HCT116 (cell line): Measurements from ENCODE around the gene SLC6A18. TPM values are rescaled to one million over a fixed set of nuclear protein-coding genes. Genes with fewer than 3 reads are reported as not detected.

Experiments used
- ATAC-seq: fragments of 200-7000 bp; cut with Tn5 transposase; 2 replicates; pipeline ENCODE4 v1.9.1; 2020; ENCODE audit warnings: mild to moderate bottlenecking, moderate library complexity
- BruUV-seq: library from RNA; stranded (reverse); fragments of 400-500 nt; replicated peaks from 2 replicates; lab custom pipeline; 2021; lab: Mats Ljungman, UMichigan
- CTCF ChIA-PET: fragments of 300-600 bp; sonication (Branson Sonifier 250); formaldehyde crosslinking; loops from one replicate; lab custom pipeline; 2021; ENCODE audit warnings: antibody characterized with exemption; lab: Charles Lee
- POLR2A ChIA-PET: fragments of 300-600, 350-600 bp; sonication (Branson Sonifier 250); formaldehyde crosslinking; loops from one replicate; lab custom pipeline; 2021; ENCODE audit warnings: antibody characterized with exemption; lab: Charles Lee
- RAD21 ChIA-PET, 2 experiments: fragments of 300-600 bp; sonication (Branson Sonifier 250); formaldehyde crosslinking; loops; one replicate each; lab custom pipeline; 2023; ENCODE audit warnings: low total read pairs in 2 of 2; ENCODE audit not compliant: uncharacterized antibody in 2 of 2, unreplicated experiment in 2 of 2, low non-redundant PET in 1 of 2; lab: Charles Lee
- DNase-seq: peaks from one replicate; pipeline ENCODE4 v3.0.0-alpha.2; 2010; ENCODE audit warnings: low read depth, low spot score
- H2AFZ ChIP-seq: fragments of 200-600 bp; shearing (Covaris generic), sonication (generic); 2 replicates; pipeline ENCODE4 v1.6.1; 2017; ENCODE audit warnings: low read depth, mixed run types, mixed read lengths, antibody characterized with exemption, low read length; ENCODE audit not compliant: poor library complexity, severe bottlenecking
- H3K27ac ChIP-seq: 2 replicates; pipeline ENCODE4 v1.5.1; 2012; ENCODE audit warnings: low read depth, low read length
- H3K27me3 ChIP-seq: fragments of 200-600 bp; sonication (generic); 2 replicates; pipeline ENCODE4 v1.6.1; 2016; ENCODE audit warnings: mixed run types, low read length, mixed read lengths; ENCODE audit not compliant: insufficient read depth
- H3K36me3 ChIP-seq, 2 experiments: fragments of 200-500 bp in 1 of 2; fragments of 200-600 bp in 1 of 2; sonication (Bioruptor generic) in 1 of 2; sonication (generic) in 1 of 2; 2 replicates each; pipeline versions ENCODE4 v1.5.1 to v1.6.1; 2014 to 2016; ENCODE audit warnings: low read length in 2 of 2, inconsistent platforms in 1 of 2, mixed read lengths in 1 of 2, mixed run types in 1 of 2; ENCODE audit not compliant: insufficient read depth in 2 of 2, control insufficient read depth in 1 of 2
- H3K4me1 ChIP-seq, 2 experiments: fragments of 200-600 bp in 1 of 2; sonication (generic) in 1 of 2; 2 replicates each; pipeline versions ENCODE4 v1.5.1 to v1.6.1; 2012 to 2017; ENCODE audit warnings: low read length in 2 of 2, inconsistent platforms in 1 of 2, mild to moderate bottlenecking in 1 of 2, mixed read lengths in 1 of 2, mixed run types in 1 of 2, moderate library complexity in 1 of 2; ENCODE audit not compliant: insufficient read depth in 2 of 2, control insufficient read depth in 1 of 2
- H3K4me2 ChIP-seq: fragments of 200-600 bp; sonication (generic); 2 replicates; pipeline ENCODE4 v1.6.1; 2017; ENCODE audit warnings: mixed run types, low read length, mixed read lengths
- H3K4me3 ChIP-seq, 2 experiments: fragments of 200-600 bp in 1 of 2; sonication (generic) in 1 of 2; replicated peaks in 1 of 2; 2 replicates each; pipeline ENCODE4 v1.5.1; 2011 to 2016; ENCODE audit warnings: low read length in 2 of 2, control low read depth in 1 of 2, low read depth in 1 of 2, mild to moderate bottlenecking in 1 of 2, mixed read lengths in 1 of 2, mixed run types in 1 of 2
- H3K79me2 ChIP-seq: fragments of 200-600 bp; sonication (generic); 2 replicates; pipeline ENCODE4 v1.6.1; 2017; ENCODE audit warnings: mild to moderate bottlenecking, mixed run types, low read length, moderate library complexity, mixed read lengths; ENCODE audit not compliant: insufficient read depth
- H3K9ac ChIP-seq: fragments of 200-600 bp; sonication (generic); 2 replicates; pipeline ENCODE4 v1.6.1; 2016; ENCODE audit warnings: low read length, mixed read lengths
- H3K9me2 ChIP-seq: fragments of 200-600 bp; sonication (generic), shearing (Covaris generic); 2 replicates; pipeline ENCODE4 v1.6.1; 2017; ENCODE audit warnings: mixed run types, mild to moderate bottlenecking, moderate library complexity; ENCODE audit not compliant: insufficient read depth
- H3K9me3 ChIP-seq, 2 experiments: fragments of 200-500 bp in 1 of 2; fragments of 200-600 bp in 1 of 2; sonication (Bioruptor generic) in 1 of 2; sonication (generic) in 1 of 2; 2 replicates each; pipeline ENCODE4 v1.6.1; 2014 to 2017; ENCODE audit warnings: low read length in 2 of 2, mixed read lengths in 2 of 2, inconsistent platforms in 1 of 2, low read depth in 1 of 2, mild to moderate bottlenecking in 1 of 2, mixed run types in 1 of 2, moderate library complexity in 1 of 2; ENCODE audit not compliant: control insufficient read depth in 1 of 2, insufficient read depth in 1 of 2
- H4K20me1 ChIP-seq: fragments of 200-600 bp; sonication (generic), shearing (Covaris generic); 2 replicates; pipeline ENCODE4 v1.6.1; 2017; ENCODE audit warnings: mixed run types, mild to moderate bottlenecking, moderate library complexity; ENCODE audit not compliant: insufficient read depth
- CBX3 ChIP-seq: IDR thresholded peaks from 2 replicates; pipeline ENCODE4 v1.6.1; 2012; ENCODE audit warnings: low read depth
- CEBPB ChIP-seq: IDR thresholded peaks from 2 replicates; pipeline ENCODE4 v1.6.1; 2012; ENCODE audit warnings: low read depth
- EGR1 ChIP-seq: IDR thresholded peaks from 2 replicates; pipeline ENCODE4 v1.6.1; 2012; ENCODE audit warnings: low read depth
- ELF1 ChIP-seq: IDR thresholded peaks from 2 replicates; pipeline ENCODE4 v1.6.1; 2012; ENCODE audit warnings: low read depth, borderline replicate concordance
- EZH2 ChIP-seq: fragments of 200-600 bp; sonication (generic); IDR thresholded peaks from 2 replicates; pipeline ENCODE4 v1.6.1; 2017; ENCODE audit warnings: antibody characterized with exemption, mixed run types
- EZH2phosphoT487 ChIP-seq: fragments of 200-600 bp; IDR thresholded peaks from 2 replicates; pipeline ENCODE4 v1.6.1; 2018; ENCODE audit warnings: antibody characterized with exemption, borderline replicate concordance
- POLR2A ChIP-seq: IDR thresholded peaks from 2 replicates; pipeline ENCODE4 v1.7.0; 2011; ENCODE audit warnings: borderline replicate concordance; ENCODE audit not compliant: insufficient read depth, insufficient read length; ENCODE audit errors: extremely low read depth
- POLR2AphosphoS5 ChIP-seq: IDR thresholded peaks from 2 replicates; pipeline ENCODE4 v1.6.1; 2011; ENCODE audit warnings: mild to moderate bottlenecking, low read depth, low read length, moderate library complexity
- RAD21 ChIP-seq: IDR thresholded peaks from 2 replicates; pipeline ENCODE4 v1.6.1; 2012; ENCODE audit warnings: low read depth, mild to moderate bottlenecking
- REST ChIP-seq: IDR thresholded peaks from 2 replicates; pipeline ENCODE4 v1.6.1; 2012; ENCODE audit warnings: low read depth
- SP1 ChIP-seq: IDR thresholded peaks from 2 replicates; pipeline ENCODE4 v1.6.1; 2012; ENCODE audit warnings: low read depth
- SRF ChIP-seq: IDR thresholded peaks from 2 replicates; pipeline ENCODE4 v1.6.1; 2012; ENCODE audit warnings: low read depth
- YY1 ChIP-seq: IDR thresholded peaks from 2 replicates; pipeline ENCODE4 v1.6.1; 2011; ENCODE audit warnings: low read length, low read depth, moderate library complexity, mild to moderate bottlenecking; ENCODE audit not compliant: insufficient replicate concordance; ENCODE audit errors: extremely low read depth
- ZBTB33 ChIP-seq: IDR thresholded peaks from 2 replicates; pipeline ENCODE4 v1.6.1; 2011; ENCODE audit warnings: mild to moderate bottlenecking, low read length, moderate library complexity; ENCODE audit not compliant: insufficient replicate concordance; ENCODE audit errors: extremely low read depth
- ZFX ChIP-seq: fragments of 450-650 bp; IDR thresholded peaks from 2 replicates; pipeline ENCODE4 v1.6.1; 2017
- ZNF274 ChIP-seq: fragments of 200-500 bp; sonication (Bioruptor generic); IDR thresholded peaks from 2 replicates; pipeline ENCODE4 v1.6.1; 2014; ENCODE audit warnings: mild to moderate bottlenecking, low read depth, low read length, inconsistent platforms
- intact Hi-C: fragments of 100-400 bp; cut with micrococcal nuclease; formaldehyde crosslinking; loops from 2 replicates; pipeline ENCODE4 v1.10.0; 2022
- total RNA-seq: library from RNA; stranded (reverse); gene quantifications from one replicate; pipeline ENCODE4 v1.2.1, GENCODE V29; 2021; ENCODE audit not compliant: unreplicated experiment
- TF ChIP-seq, protein P1 (sequence below), 3 experiments: fragments of 200-600 bp in 1 of 3; sonication (generic) in 1 of 3; IDR thresholded peaks in 2 of 3; conservative IDR thresholded peaks in 1 of 3; 2 replicates each; pipeline ENCODE4 v1.5.1; 2012 to 2017; ENCODE audit warnings: low read depth in 2 of 3, low read length in 2 of 3, antibody characterized with exemption in 1 of 3, borderline replicate concordance in 1 of 3, control low read depth in 1 of 3, mild to moderate bottlenecking in 1 of 3, mixed read lengths in 1 of 3, mixed run types in 1 of 3, moderate library complexity in 1 of 3; ENCODE audit not compliant: insufficient read depth in 1 of 3
- TF ChIP-seq, protein P2 (sequence below): IDR thresholded peaks from 2 replicates; pipeline ENCODE4 v1.6.1; 2012
- TF ChIP-seq, protein P3 (sequence below): IDR thresholded peaks from 2 replicates; pipeline ENCODE4 v1.6.1; 2012

The SLC6A18 gene
- total RNA-seq, 1 experiment from 2014 or later, result not detected

GRCh38 chr5:1239505-1240251, 14.5 kb downstream of the SLC6A18 start:
- RAD21 ChIA-PET, result no interaction called here
- H4K20me1 ChIP-seq, result no peaks in the 10 kb centered on the region
- no peak overlapping the region for H2AFZ ChIP-seq
- POLR2A ChIA-PET, result no interaction called here
- TF ChIP-seq YY1, result no peak
- no peak for TF ChIP-seq EZH2
- TF ChIP-seq ZFX, result no peak
- TF ChIP-seq ZBTB33, result no peak
- no peak for TF ChIP-seq CEBPB
- TF ChIP-seq REST, result no peak
- no peak for TF ChIP-seq EGR1
- TF ChIP-seq, protein P1, sequence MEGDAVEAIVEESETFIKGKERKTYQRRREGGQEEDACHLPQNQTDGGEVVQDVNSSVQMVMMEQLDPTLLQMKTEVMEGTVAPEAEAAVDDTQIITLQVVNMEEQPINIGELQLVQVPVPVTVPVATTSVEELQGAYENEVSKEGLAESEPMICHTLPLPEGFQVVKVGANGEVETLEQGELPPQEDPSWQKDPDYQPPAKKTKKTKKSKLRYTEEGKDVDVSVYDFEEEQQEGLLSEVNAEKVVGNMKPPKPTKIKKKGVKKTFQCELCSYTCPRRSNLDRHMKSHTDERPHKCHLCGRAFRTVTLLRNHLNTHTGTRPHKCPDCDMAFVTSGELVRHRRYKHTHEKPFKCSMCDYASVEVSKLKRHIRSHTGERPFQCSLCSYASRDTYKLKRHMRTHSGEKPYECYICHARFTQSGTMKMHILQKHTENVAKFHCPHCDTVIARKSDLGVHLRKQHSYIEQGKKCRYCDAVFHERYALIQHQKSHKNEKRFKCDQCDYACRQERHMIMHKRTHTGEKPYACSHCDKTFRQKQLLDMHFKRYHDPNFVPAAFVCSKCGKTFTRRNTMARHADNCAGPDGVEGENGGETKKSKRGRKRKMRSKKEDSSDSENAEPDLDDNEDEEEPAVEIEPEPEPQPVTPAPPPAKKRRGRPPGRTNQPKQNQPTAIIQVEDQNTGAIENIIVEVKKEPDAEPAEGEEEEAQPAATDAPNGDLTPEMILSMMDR (IDR thresholded peaks at IDR 0.05 in 2 of 3, conservative IDR thresholded peaks at IDR 0.05 in 1 of 3; ENCODE audit: borderline replicate concordance in 1 of 3, insufficient read depth in 1 of 3, low read depth in 2 of 3, low read length in 2 of 3), result no peak
- TF ChIP-seq, protein P2, sequence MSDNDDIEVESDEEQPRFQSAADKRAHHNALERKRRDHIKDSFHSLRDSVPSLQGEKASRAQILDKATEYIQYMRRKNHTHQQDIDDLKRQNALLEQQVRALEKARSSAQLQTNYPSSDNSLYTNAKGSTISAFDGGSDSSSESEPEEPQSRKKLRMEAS, result no peak
- TF ChIP-seq, protein P3, sequence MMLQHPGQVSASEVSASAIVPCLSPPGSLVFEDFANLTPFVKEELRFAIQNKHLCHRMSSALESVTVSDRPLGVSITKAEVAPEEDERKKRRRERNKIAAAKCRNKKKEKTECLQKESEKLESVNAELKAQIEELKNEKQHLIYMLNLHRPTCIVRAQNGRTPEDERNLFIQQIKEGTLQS, result no peak
- no peak for TF ChIP-seq POLR2AphosphoS5
- TF ChIP-seq CBX3, result no peak
- no peak for TF ChIP-seq SP1
- no peak for TF ChIP-seq POLR2A
- no peak for TF ChIP-seq RAD21
- TF ChIP-seq EZH2phosphoT487, result no peak
- no peak for TF ChIP-seq ELF1
- TF ChIP-seq SRF, result no peak
- no peak for TF ChIP-seq ZNF274
- ATAC-seq (no peak), DNase-seq (no peak)
- intact Hi-C loops, result no loop called here
- H3K4me2 ChIP-seq, result no peak overlapping the region
- no peaks in the 10 kb centered on the region for H3K9me2 ChIP-seq
- no peak overlapping the region for H3K27ac ChIP-seq
- H3K79me2 ChIP-seq, result no peaks in the 10 kb centered on the region
- no peaks in the 10 kb centered on the region for H3K36me3 ChIP-seq
- H3K27me3 ChIP-seq, result no peaks in the 10 kb centered on the region
- BruUV-seq, result no TSS peak
- CTCF ChIA-PET, result no interaction called here
- H3K4me3 ChIP-seq, result no peak overlapping the region
- no peaks in the 10 kb centered on the region for H3K4me1 ChIP-seq
- no peak overlapping the region for H3K9ac ChIP-seq
- H3K9me3 ChIP-seq, result peaks cover 7 to 9% of the 10 kb centered on the region in 2 experiments; a peak in 2 of 4 replicates
